NCI-H2227 treated with DMSO at 0.1 percent for 48 hours (cell line): ENCODE data around the gene DTNB.
"Not testable (repeated sequence)": the region's sequence is repeated elsewhere in the genome, so short reads cannot be mapped to it uniquely, and the experiment has no call there.

Experiments used
- DNase-seq: peaks from one replicate; lab custom pipeline; 2025; lab: John Stamatoyannopoulos, UW

Gene DTNB

DNA sequence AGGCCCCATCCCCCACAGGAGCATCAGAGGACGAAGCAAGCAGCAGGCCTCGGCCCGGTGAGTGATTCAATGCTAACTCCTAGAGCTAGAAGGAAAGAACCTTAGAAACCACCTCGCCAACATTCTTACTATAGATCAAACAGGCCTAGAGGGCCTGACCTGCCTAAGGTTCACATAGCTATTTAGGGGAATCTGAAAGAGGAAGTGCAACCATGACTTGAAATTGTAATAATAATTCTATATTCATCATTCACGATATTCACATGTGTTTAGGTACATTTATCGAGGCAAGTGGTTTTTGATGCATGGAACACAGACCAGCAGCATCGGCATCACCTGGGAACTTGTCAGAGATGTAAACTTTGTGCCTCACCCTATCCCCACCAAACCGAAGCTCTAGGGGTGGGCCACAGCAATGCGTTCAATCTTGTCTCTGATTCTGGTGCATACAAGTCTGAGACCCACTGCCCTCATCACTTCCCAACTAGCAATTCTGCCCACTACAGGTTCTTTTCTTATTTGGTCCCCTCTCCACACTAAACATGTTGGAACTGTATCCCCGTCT, 253.6 kb downstream of the DTNB start:
- no peak for DNase-seq

DNA sequence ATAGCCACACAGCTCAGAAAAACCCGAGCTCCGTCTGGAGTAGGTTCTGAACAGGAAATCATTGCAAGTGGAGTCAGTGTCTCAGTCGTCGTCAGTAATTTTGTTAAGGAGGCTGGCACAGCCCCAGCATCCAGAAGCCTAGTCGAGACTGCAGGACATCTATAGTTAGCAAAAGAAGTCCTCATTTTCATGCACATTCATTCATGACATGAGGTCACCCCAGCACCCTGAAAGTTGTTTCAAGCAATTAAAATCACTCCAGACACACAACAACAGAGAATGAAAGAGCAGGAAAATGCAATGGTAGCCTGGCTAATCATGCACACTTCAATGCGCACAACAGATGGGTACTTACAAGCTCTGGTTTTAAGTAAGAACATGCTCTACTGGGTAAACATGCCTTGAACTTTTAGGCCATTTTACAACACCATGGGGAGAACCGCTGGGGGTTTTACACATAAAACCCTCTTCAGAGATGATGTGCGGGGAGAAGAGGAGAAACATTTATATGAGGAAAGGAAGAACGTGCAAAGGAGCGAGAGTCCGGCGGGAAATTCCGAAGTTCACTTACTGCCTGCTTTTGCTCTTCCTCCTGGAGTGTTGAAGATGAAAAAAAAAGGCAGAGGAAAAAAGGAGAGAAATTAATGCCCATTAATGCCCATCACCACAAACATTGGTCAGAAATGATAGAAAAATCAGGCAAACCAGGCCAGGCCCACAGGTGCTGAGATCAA, 254.3 kb downstream of the DTNB start:
- peak; percentile 12 for DNase-seq

DNA sequence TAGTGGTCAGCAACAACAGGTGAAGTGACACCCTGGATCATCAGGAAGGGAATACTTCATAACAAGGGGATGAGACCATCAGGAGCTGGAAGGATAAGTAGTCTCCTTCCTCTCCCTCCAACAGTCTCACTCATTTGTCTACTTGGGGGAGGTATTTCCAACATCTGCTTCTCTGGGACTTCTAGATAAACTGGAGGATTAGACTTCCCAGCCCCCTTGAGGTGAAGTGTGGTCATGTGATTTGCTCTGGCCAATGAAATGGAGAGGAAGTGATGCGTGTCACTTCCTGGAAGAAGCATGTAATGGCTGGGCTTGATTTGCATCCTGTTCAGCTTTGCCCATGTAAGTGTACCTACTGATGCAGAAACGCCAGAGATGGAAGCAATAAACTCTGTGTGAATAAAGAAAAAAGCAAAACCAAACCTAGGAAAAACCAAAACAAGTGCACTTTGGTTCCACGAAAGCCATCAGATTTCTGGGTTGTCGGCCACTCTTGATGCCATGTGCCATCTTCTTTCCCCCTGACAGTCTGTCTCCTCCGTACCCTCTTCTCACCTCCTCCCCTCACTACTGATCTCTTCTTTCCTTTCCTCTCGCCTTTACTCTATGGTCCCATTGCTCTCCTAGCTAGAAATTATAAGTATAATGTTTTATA, 255.5 kb downstream of the DTNB start:
- no peak for DNase-seq

DNA sequence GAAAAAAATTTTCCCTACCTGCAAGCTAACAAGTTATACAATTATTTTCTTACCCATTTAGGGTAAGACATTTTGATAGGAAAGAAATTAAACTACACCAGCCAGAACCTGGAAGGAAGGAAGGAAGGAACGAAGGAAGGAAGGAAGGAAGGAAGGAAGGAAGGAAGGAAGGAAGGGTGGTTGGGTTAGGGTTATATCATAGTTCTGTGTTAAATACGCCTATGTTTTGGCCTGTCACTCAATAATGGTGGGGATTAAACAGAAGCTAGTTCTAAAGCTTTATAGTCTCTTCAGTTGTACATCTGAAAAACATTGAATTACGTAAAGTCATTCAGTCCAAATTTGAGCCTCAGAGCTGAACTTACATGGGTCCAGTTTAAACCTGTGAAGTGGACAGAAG, 256.7 kb downstream of the DTNB start:
- DNase-seq = no peak

DNA sequence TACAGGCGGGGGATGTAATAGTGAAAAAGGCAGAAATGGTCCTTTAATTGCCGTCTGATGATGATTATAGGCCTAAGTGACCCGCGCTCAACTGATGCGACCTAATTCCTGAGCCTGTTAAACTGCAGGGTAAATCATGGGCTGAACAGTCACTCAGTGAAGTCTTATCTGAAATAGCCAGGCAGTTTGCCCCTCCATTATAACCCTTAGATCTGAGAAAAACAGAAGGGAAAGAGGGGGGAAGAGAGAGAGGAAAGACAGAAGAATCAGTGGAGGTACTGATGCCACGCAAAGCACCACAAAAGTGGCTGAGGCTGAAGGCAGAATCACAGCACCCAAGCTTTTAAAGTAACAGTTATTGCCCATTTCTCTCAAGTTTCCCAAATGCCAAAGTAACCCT, 258.6 kb downstream of the DTNB start:
- peak; percentile 22 for DNase-seq

DNA sequence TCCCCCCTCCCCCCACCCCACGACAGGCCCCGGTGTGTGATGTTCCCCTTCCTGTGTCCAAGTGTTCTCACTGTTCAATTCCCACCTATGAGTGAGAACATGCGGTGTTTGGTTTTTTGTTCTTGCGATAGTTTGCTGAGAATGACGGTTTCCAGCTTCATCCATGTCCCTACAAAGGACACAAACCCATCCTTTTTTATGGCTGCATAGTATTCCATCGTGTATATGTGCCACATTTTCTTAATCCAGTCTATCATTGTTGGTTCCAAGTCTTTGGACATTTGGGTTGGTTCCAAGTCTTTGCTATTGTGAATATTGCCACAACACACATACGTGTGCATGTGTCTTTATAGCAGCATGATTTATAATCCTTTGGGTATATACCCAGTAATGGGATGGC, 260.0 kb downstream of the DTNB start:
- not testable (repeated sequence) for DNase-seq

DNA sequence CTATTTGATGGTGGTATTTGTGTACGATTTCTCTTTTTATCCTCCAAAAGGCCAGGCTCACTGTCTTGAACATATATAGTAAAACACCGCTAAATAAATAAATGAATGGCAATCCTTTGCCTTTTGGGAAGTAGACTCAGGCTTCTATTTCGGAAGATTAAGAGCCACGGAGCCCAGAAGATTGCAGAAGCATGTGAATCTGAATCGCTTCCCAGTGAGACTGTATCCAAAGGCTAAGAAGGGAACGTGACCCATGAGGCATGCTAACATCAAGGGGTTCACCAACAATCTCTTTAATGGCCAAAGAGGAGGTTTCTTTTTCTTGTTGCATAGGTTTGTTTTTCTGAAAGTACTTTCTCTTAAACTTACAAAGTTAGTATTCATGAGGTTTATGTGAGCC, 261.6 kb downstream of the DTNB start:
- DNase-seq = no peak

DNA sequence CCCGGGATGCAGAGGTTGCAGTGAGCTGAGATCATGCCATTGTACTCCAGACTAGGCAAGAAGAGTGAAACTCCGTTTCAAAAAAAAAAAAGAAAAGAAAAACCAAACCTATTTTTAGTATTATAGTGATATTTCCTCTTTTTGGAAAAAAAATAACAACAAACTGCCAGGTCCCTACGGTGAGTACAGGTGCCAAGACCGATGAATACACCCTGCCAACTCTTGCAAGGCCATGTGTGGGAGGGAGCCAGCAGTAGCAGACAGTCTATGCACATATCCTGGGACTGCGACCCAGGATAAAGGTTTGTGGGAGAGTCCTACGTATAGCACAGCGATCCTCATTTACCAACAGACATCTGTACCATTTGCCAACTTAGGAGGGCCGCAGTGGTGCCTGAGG, 262.1 kb downstream of the DTNB start:
- no peak for DNase-seq

DNA sequence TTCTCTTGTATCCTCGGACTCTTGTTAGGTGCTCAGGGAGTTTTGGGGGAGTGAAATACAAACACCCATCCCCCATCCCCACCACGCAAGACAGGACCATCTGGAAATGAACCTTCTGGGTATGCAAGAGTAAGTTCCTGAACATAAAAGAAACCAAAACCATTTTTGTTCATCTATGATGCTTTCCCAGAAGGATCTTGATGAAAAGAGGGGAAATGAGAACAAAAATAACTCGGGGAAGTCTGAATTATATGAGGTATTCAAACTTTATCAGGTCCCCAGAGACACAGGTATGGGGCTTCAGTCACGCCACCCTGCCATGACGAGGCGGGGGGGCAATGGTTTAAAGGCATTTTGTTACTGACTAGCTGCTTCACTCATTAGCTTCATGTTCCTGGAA, 263.0 kb downstream of the DTNB start:
- no peak for DNase-seq

DNA sequence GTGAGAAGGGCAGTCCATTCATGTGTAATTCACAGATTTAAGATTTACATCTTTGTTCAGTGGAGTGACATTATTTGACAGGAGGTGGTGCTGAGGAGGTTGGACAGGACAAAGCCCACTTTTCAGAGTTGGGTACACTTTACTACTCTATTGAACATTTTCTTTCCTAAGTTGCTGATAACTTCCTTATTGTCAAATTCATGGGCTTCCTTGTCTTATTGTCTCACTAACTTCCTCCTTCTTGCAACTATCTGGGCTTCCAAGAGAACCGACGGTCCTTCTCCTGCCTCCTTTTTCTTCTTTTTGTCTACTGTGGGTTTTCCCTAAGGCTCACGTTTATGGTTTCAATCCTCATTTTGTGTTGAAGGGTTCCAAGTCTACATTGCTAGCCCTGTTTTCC, 263.9 kb downstream of the DTNB start:
- no peak for DNase-seq

DNA sequence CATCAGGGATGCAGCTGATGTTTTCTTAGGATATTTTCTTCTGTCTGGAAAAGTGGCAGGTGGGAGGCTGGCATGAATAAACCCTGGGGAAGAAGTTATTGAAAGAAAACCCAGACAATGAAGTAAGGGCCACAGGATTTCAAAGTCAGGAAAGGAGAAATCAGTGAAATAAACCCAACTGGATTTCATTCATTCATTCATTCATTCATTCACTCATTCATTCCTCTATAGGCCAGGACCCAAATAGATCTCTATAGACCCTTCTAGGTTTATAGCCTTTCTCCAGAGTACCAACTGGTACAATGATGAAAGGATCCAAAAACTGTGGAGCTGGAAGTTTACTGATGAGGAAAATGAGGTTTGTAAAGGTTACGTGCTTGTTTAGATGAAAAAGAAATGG, 264.3 kb downstream of the DTNB start:
- no peak for DNase-seq

DNA sequence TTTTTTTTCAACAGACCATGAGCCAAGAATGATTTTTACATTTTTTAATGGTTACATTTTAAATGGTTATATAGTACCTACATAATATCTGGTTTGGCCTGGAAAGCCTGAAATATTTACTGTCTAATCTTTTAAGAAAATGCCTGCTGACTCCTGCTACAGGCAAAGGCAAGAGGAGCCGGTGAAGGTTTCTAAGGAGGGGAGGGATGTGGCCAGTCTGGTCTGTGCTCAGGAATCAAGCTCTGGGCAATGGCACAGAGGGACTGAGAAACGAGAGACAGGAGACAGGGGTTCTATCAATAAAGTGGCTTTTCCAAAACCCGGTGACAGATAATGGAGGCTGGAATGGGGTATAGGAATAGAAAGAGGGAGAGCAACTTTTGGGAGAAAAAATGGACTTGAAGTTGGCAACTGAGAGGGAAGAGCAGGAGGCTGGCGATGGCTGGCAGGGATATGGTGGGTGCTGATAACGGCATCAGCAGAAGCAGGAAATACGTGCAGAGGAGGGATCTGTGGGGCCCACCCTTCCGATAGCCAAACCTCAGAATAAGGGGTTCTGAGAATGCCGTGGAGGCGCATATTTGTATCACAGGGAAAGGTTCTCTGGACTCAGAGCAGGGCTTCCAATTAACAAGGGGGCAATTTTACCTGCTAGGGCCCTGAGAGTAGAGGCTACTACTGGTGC, 267.6 kb downstream of the DTNB start:
- no peak for DNase-seq

DNA sequence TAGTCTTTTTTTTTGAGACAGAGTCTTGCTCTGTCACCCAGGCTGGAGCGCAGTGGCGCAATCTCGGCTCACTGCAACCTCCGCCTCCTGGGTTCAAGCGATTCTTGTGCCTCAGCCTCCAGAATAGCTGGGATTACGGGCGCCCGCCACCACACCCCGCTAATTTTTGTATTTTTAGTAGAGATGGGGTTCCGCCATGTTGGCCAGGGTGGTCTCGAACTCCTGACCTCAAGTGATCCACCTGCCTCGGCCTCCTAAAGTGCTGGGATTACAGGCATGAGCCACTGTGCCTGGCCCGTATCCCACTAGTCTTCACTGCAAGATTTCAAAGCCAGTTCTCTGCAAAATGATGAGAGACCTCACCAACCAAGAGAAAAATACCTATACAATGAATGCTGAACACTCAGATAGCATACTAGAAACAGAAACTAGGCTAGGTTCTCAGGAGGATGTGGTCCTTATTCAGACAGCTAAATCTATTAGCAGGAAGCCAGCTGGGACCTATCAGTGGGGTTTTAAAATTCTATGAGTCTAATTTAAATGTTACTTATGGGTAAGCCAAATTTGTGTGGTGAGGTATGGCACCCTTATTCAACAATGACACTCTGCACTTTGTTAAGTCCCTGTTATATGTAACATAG, 270.1 kb downstream of the DTNB start:
- not testable (repeated sequence) for DNase-seq

DNA sequence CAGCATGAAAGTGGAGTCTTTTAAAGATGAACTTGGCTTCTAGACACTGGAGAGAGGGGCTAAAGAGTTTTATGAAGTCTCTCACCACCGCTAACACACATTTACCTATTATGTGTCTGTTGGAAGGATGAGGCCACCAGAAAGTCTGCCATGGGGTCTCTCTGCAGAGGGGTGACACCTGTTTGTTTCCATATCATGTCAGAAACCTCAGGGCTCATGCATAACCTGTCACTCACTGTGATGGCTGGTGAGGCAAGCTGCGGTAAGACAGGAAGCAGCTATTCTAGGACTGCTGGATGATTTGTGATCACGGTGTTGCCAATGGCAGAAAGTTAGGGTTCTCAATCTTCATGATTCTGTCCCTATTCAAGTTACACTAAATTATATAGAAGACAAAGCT, 270.9 kb downstream of the DTNB start:
- DNase-seq = no peak

DNA sequence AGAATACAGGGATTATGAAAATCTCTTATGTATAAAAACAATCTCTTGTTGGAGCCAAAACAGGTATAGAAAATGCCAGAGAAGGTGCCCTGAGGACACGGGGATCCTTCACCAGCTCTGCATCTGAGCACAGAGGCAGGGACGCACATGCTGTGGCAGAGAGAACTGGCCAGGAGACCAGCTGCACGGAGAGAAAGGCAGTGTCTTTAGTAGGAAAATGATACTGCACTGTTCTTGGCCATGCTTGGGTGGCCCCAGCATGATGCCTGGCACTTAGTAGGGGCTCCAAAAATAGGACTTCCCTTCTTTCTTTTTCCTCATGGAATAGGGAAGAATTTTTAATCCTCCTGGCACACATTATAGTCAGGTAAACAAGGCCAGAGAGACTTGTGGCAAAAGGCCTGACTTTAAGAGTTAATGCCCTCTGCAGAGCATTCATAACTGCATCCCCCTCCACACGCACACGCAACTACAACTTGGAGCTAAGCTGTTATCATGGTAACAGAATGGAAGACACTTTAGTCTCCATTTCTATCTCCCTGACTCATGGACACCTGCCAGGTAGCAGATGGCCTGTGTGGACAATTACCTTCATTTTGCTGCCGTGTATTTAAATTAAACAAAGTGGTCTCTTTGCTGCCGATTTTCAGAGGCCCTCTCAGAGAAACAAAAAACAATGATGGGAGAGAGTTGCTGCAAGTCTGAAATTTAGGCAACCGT, 271.9 kb downstream of the DTNB start:
- DNase-seq = peak; percentile 27

DNA sequence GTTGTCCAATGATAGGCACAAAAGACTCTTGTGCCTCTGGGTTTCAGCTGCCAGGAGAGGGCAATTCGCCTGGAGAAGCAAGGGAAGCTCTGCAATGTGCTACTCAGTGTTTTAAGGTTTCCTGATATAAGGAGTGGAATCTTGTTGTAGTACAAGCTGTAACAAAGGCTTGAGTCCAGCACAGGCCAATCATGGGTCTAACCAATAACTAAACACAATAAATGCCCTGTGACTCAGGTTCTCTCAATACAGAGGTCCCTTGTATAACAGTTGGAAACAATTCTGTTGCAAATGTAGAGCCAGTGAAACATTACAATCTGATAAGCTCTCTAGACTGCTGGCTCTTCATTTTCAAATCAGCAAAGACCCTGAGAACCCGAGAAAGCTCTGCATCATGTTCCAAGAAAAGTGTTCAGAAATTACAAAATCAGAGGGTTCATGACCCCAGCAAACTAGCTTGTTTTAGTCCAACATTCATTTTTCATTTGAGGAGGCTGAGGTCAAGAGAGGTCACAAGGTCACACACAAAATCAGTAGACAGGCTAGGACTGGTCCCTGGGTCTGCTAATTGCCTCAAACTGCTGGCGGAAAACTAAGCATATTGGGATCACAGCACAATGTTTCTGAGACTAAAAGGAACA, 272.7 kb downstream of the DTNB start:
- DNase-seq = no peak

DNA sequence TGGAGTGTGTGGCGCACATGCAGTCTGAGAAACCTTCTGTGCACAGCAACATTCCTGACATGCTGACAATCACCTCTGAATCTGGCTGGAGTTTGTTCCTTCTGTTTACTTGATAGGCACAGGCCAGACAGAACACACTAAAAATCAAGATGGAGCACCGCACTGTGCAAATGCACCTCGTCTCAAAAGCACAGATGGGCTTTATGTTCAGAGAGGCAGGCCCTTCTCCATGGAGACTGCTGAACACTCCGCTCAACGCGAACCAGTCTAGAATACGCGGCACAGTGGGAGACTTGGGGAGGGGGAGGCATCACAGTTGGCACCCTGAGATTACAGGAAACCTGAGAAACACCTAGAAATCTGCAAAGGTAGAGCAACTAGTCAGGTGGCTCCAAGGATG, 273.2 kb downstream of the DTNB start:
- DNase-seq = no peak

DNA sequence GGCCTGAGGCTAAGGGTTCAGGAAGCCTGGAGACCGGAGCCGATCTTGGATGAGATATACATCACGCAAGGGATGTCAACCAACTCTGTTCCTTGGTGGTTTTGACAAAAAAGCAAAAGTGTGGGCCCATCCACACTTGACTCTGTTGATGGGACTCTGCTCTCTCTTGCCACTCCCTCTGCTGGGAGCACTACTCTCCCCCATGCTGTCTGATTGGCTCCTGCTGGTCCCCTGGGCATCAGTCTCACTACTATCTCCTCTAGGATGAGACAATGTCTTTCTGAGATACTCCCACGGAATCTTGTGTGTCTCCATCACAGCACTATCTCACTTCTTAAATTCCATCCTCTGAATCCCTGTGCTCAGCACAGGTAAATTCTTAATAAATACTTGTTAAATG, 274.8 kb downstream of the DTNB start:
- DNase-seq = no peak

DNA sequence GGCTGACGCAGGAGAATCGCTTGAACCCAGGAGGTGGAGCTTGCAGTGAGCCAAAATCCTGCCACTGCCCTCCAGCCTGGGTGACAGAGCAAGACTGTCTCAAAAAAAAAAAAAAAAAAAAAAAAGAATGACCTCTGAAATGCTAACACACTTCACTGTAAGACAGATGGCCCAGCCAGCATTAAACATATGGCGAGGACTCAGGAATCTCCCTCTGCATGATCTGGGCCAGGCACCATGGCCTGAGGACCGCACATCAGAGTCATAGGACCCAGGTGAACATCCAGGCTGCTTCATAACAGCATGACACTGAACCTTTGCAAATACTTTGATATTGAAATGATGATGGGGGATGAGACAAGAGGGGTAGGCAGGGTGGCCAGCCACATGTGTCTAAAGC, 275.6 kb downstream of the DTNB start:
- no peak for DNase-seq

DNA sequence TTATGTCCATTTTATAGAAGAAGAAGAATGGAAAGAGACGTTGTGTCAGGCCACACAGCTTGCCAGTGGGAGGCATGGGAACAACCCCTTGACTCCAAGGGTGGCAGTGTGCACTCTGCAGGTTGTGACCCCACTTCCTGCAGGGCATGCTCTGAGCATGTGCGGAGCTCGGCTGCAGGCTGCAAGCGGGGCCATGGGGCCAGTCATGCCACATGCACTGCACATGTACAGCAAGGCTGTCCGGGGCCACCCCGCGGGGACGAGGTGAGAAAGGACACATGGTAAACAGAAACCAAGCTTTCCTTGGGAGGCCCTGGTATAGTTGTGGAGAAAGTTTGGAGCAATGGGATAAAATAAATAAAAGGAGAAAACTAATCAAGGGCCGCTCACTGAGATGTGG, 284.2 kb downstream of the DTNB start:
- DNase-seq = no peak

DNA sequence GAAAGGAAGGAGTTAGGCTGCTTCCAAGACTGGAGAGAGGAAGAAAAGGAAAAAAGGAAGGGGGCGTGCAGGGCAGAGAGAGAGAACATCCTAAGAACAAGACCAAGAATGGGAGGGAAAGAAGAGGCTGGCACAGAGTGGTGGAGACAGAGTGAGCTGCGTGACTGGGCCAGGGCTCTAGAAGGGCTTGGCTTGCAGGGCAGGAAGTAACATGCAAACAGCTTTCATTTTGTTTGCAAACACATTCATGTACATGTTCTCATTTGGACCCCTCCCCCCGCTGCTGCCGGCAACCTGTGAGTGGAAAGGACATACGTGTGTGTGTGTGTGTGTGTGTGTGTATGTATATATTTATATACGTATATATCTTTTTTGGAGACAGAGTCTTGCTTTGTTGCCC, 284.9 kb downstream of the DTNB start:
- DNase-seq = no peak
